Measurements from ENCODE around the gene GDPD4.

Gene GDPD4

GRCh38 chr11:77299528-77299993 is 1.9 kb downstream of the GDPD4 start:
- no peak for DNase-seq

GRCh38 chr11:77294040-77294439 is 7.4 kb downstream of the GDPD4 start:
- no peak for DNase-seq

- DNase-seq: no peak
Observed at GRCh38 chr11:77289737-77290136, 11.7 kb downstream of the GDPD4 start.

- no peak for DNase-seq
Observed at GRCh38 chr11:77287615-77288273, 13.7 kb downstream of the GDPD4 start.

- no peak for DNase-seq
Observed at GRCh38 chr11:77287136-77287535, 14.3 kb downstream of the GDPD4 start.

- no peak for DNase-seq
Observed at GRCh38 chr11:77284476-77285468, 16.7 kb downstream of the GDPD4 start.

- DNase-seq: no peak
Observed at GRCh38 chr11:77283101-77283500, 18.4 kb downstream of the GDPD4 start.

GRCh38 chr11:77278595-77279506 is 22.6 kb downstream of the GDPD4 start:
- DNase-seq: no peak

GRCh38 chr11:77276271-77276670 is 25.2 kb downstream of the GDPD4 start:
- DNase-seq: no peak

- DNase-seq: no peak
Observed at GRCh38 chr11:77270921-77271320, 30.6 kb downstream of the GDPD4 start.

- DNase-seq: no peak
Observed at GRCh38 chr11:77269484-77270123, 31.9 kb downstream of the GDPD4 start.

- DNase-seq: no peak
Observed at GRCh38 chr11:77267962-77268361, 33.5 kb downstream of the GDPD4 start.

- no peak for DNase-seq
Observed at GRCh38 chr11:77266766-77267165, 34.7 kb downstream of the GDPD4 start.

- no peak for DNase-seq
Observed at GRCh38 chr11:77262803-77263202, 38.7 kb downstream of the GDPD4 start.

- no peak for DNase-seq
Observed at GRCh38 chr11:77259641-77260040, 41.8 kb downstream of the GDPD4 start.

GRCh38 chr11:77253690-77254089 is 47.8 kb downstream of the GDPD4 start:
- no peak for DNase-seq

- DNase-seq: no peak
Observed at GRCh38 chr11:77252555-77253270, 48.8 kb downstream of the GDPD4 start.

GRCh38 chr11:77250881-77251640 is 50.4 kb downstream of the GDPD4 start:
- no peak for DNase-seq

GRCh38 chr11:77249427-77249826 is 52.1 kb downstream of the GDPD4 start:
- DNase-seq: no peak

GRCh38 chr11:77244277-77245027 is 57.0 kb downstream of the GDPD4 start:
- DNase-seq: no peak

All from right kidney (tissue), 1 donor.